Measurements from ENCODE around the gene LRP1B. TPM values are rescaled to one million over a fixed set of nuclear protein-coding genes. Genes with fewer than 3 reads are reported as not detected.

LRP1B gene
- total RNA-seq, 2 donors from 2014 or later, result 0.79 to 1.8 TPM

DNA sequence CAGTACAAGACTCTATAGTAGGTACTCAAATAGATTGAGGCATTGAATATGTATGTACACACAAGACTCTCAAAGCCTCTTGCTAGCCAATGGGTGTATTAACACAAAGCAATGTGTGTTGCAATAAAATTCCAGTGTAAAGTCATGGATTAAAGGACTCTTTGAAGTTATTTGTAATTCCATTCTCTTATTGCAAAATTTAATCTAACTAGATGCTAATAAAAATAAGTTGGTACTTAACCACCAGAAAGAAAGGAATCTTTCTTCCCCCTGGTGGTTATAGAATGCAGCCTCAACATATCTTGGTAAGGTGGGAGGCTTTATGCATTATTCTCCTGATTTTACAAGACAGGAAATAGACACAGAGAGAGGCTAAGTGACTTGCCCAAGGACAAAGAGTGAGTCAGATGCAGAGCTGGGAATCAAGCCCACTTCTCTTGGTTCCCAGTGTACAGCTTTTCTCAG is 18.0 kb downstream of the LRP1B start:
- no peak overlapping the region for H3K27ac ChIP-seq (ENCODE audit: low read depth, low read length)
- TF ChIP-seq, protein P1, sequence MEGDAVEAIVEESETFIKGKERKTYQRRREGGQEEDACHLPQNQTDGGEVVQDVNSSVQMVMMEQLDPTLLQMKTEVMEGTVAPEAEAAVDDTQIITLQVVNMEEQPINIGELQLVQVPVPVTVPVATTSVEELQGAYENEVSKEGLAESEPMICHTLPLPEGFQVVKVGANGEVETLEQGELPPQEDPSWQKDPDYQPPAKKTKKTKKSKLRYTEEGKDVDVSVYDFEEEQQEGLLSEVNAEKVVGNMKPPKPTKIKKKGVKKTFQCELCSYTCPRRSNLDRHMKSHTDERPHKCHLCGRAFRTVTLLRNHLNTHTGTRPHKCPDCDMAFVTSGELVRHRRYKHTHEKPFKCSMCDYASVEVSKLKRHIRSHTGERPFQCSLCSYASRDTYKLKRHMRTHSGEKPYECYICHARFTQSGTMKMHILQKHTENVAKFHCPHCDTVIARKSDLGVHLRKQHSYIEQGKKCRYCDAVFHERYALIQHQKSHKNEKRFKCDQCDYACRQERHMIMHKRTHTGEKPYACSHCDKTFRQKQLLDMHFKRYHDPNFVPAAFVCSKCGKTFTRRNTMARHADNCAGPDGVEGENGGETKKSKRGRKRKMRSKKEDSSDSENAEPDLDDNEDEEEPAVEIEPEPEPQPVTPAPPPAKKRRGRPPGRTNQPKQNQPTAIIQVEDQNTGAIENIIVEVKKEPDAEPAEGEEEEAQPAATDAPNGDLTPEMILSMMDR (conservative IDR thresholded peaks at IDR 0.05), result peak; percentile 67
- H3K9ac ChIP-seq (ENCODE audit: extremely low read depth, low read length, poor library complexity, severe bottlenecking), result no peak overlapping the region
- no peaks in the 10 kb centered on the region for H3K36me3 ChIP-seq (ENCODE audit: control insufficient read depth, insufficient read depth, low read length)
- Mint-ChIP-seq H3K4me1 (no peaks in the 10 kb centered on the region), H3K27me3 (ENCODE audit: insufficient read depth) (no peaks in the 10 kb centered on the region), H3K4me3 (no peak overlapping the region), H3K36me3 (ENCODE audit: low read depth) (no peaks in the 10 kb centered on the region), H3K9me3 (no peaks in the 10 kb centered on the region), H3K27ac (no peak overlapping the region)
- no peaks in the 10 kb centered on the region for H3K4me1 ChIP-seq (ENCODE audit: control insufficient read depth, insufficient read depth, low read length)
- no peak overlapping the region for H3K4me3 ChIP-seq (ENCODE audit: low read length)
- no peak for DNase-seq
- H3K27me3 ChIP-seq (ENCODE audit: control insufficient read depth, insufficient read depth, low read length, poor library complexity, severe bottlenecking), result no peaks in the 10 kb centered on the region
- no peaks in the 10 kb centered on the region for H3K9me3 ChIP-seq (ENCODE audit: control insufficient read depth, low read length)

DNA sequence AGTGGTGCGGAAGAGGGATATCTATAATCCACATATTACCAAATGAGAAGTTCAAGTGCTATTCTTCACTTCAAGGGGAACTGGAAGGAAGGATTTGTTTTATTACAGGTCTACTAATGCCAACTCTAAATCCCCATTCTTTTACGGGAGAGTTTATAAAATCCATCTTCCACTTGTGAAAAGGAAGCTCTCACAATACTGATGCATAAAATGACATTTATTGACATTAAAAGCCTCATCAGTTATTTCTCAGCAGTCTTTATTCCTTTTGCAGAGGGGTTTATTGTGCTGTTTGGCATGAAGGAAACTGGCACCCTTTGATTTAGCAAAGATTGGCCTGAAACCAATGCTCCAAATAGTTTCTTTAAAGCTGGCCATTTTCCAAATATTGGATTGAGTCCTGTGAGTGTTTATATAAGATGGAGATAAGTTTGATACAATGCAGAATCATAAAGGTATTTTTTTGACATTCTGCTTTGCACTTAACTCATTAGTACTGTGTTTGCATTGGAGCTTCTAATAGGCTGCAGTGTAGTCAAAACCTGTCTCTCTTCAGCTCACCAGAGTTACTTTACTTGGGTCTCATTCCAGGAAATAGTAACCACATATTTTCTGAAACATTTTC is 26.6 kb downstream of the LRP1B start:
- peaks cover 1% of the 10 kb centered on the region for H3K9me3 Mint-ChIP-seq
- TF ChIP-seq, protein P1 (conservative IDR thresholded peaks at IDR 0.05), result no peak
- H3K27ac Mint-ChIP-seq, result no peak overlapping the region
- no peaks in the 10 kb centered on the region for H3K36me3 ChIP-seq (ENCODE audit: control insufficient read depth, insufficient read depth, low read length)
- no peaks in the 10 kb centered on the region for H3K27me3 Mint-ChIP-seq (ENCODE audit: insufficient read depth)
- no peak overlapping the region for H3K9ac ChIP-seq (ENCODE audit: extremely low read depth, low read length, poor library complexity, severe bottlenecking)
- no peaks in the 10 kb centered on the region for H3K4me1 ChIP-seq (ENCODE audit: control insufficient read depth, insufficient read depth, low read length)
- no peaks in the 10 kb centered on the region for H3K9me3 ChIP-seq (ENCODE audit: control insufficient read depth, low read length)
- no peak overlapping the region for H3K27ac ChIP-seq (ENCODE audit: low read depth, low read length)
- no peak overlapping the region for H3K4me3 Mint-ChIP-seq
- H3K4me3 ChIP-seq (ENCODE audit: low read length), result no peak overlapping the region
- no peaks in the 10 kb centered on the region for H3K36me3 Mint-ChIP-seq (ENCODE audit: low read depth)
- WGBS, 2 experiments (ENCODE audit: insufficient coverage in 1 of 2, insufficient read length in 1 of 2), result 100% methylated on average over 1 of the region's 2 CpGs; no CpG with 5 or more reads in 1 of the 2 experiments
- DNase-seq, result no peak
- no peaks in the 10 kb centered on the region for H3K27me3 ChIP-seq (ENCODE audit: control insufficient read depth, insufficient read depth, low read length, poor library complexity, severe bottlenecking)
- H3K4me1 Mint-ChIP-seq, result peaks cover 6% of the 10 kb centered on the region

DNA sequence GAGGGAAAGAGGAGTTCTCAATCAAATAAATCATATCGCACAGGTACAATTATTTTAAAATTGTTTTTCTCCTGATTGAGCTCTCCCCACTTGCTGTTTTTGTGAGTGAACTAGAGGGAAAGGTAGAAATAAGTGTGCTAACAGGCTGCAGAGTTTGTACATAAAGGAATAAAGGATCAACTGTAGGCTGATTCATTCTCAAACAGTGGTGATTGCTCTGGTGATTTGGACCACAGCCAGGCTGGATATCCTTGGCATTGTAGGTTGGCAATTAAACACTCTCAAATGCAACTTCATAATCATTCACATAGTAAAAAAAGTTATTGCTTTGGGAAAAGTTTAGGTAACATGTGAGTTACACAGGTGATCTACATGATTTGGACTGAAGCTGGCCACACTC is 29.8 kb downstream of the LRP1B start:
- Mint-ChIP-seq H3K4me3 (no peak overlapping the region), H3K27me3 (ENCODE audit: insufficient read depth) (no peaks in the 10 kb centered on the region), H3K9me3 (no peaks in the 10 kb centered on the region), H3K36me3 (ENCODE audit: low read depth) (no peaks in the 10 kb centered on the region), H3K4me1 (peaks cover 6% of the 10 kb centered on the region), H3K27ac (no peak overlapping the region)
- Histone ChIP-seq H3K27ac (ENCODE audit: low read depth, low read length) (no peak overlapping the region), H3K27me3 (ENCODE audit: control insufficient read depth, insufficient read depth, low read length, poor library complexity, severe bottlenecking) (no peaks in the 10 kb centered on the region), H3K9me3 (ENCODE audit: control insufficient read depth, low read length) (no peaks in the 10 kb centered on the region), H3K9ac (ENCODE audit: extremely low read depth, low read length, poor library complexity, severe bottlenecking) (no peak overlapping the region), H3K4me3 (ENCODE audit: low read length) (no peak overlapping the region), H3K4me1 (ENCODE audit: control insufficient read depth, insufficient read depth, low read length) (no peaks in the 10 kb centered on the region), H3K36me3 (ENCODE audit: control insufficient read depth, insufficient read depth, low read length) (no peaks in the 10 kb centered on the region)
- no CpG with 5 or more reads among the region's 1 CpG for WGBS, 2 experiments (ENCODE audit: insufficient coverage in 1 of 2, insufficient read length in 1 of 2)
- DNase-seq, result no peak
- TF ChIP-seq, protein P1 (conservative IDR thresholded peaks at IDR 0.05), result no peak
